ENCODE results near the gene PLXDC2.

PLXDC2 gene

GRCh38 chr10:20091698-20092097, 275.5 kb downstream of the PLXDC2 start:
- no peaks in the 10 kb centered on the region for H3K27me3 ChIP-seq (replicated peaks)
- H3K36me3 ChIP-seq (replicated peaks), result no peaks in the 10 kb centered on the region
- TF ChIP-seq CTCF (IDR thresholded peaks at IDR 0.05; ENCODE audit: low read depth, low read length, missing control alignments), result no peak
- no peak for DNase-seq
- H3K27ac ChIP-seq, result no peak overlapping the region
- in situ Hi-C loops (cut with HindIII; ENCODE audit: low pct_ligation_motif_present, low sequenced_read_pairs), result no loop called here
- no peak overlapping the region for H3K4me3 ChIP-seq (ENCODE audit: low read depth, low read length)

GRCh38 chr10:20093600-20093999, 277.4 kb downstream of the PLXDC2 start:
- Histone ChIP-seq H3K36me3 (replicated peaks) (no peaks in the 10 kb centered on the region), H3K4me3 (ENCODE audit: low read depth, low read length) (no peak overlapping the region), H3K27ac (no peak overlapping the region), H3K27me3 (replicated peaks) (no peaks in the 10 kb centered on the region)
- no peak for DNase-seq
- no peak for TF ChIP-seq CTCF (IDR thresholded peaks at IDR 0.05; ENCODE audit: low read depth, low read length, missing control alignments)
- in situ Hi-C loops (cut with HindIII; ENCODE audit: low pct_ligation_motif_present, low sequenced_read_pairs), result no loop called here

DNA sequence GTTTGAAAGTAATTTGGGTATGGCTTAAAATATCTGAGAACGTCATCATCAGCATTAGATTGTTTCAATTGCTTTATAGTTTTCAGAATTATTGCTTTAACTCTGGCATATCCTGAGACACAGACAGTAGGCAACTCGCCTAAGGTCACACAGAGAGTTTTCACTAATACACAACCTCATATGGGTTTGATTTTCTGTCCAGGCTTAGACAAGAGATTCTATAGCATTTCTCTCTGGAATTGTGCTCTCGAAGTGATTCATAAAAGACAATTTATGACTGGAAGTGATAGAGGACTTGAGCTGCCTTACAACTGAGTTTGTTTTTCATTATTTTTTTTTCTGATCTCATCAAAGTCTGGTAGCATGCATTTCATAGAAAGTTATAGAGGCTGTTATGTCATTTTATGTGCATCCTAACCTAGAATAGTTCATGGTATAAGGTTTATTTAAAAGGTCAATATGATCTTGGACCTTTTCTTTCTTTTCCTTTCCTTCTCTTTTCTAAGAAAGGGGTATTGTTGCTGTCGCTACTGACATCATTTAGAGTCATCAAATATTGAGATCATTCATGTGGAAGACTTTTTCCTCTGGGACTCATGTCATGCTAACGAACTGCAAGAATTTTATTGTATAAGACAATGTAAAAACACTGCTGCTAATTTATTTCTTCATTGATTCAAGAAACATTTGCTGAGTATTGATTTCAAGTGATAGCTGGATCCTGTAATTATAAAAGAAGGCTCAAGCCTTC, 278.2 kb downstream of the PLXDC2 start:
- DNase-seq, result no peak
- H3K27me3 ChIP-seq (replicated peaks), result no peaks in the 10 kb centered on the region
- in situ Hi-C loops (cut with HindIII; ENCODE audit: low pct_ligation_motif_present, low sequenced_read_pairs), result no loop called here
- H3K27ac ChIP-seq, result no peak overlapping the region
- H3K36me3 ChIP-seq (replicated peaks), result no peaks in the 10 kb centered on the region
- H3K4me3 ChIP-seq (ENCODE audit: low read depth, low read length), result no peak overlapping the region
- TF ChIP-seq CTCF (IDR thresholded peaks at IDR 0.05; ENCODE audit: low read depth, low read length, missing control alignments), result no peak

GRCh38 chr10:20100171-20100570, 283.9 kb downstream of the PLXDC2 start:
- DNase-seq, result peak; percentile 23
- Histone ChIP-seq H3K27me3 (replicated peaks) (no peaks in the 10 kb centered on the region), H3K27ac (peak overlapping the region; percentile 51)

DNA sequence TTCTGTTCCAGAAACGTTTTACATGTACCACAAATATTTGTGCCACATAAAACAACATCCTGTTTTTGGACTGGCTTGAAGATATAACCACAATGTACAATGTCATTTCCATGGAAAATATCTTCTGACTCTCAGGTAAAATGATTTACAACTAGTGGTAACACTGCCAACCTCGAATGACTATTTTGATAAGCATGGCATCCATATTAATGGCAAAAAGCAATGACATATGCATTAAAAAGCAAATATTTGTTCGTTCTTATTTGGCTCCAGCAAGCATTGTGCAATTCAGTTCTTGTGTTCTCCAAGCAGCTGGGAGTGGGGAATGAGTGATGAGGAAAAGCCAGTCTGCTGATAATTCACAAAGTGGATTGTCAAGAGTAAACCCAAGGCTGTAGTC, 289.0 kb downstream of the PLXDC2 start:
- Histone ChIP-seq H3K4me3 (ENCODE audit: low read depth, low read length) (no peak overlapping the region), H3K27me3 (replicated peaks) (no peaks in the 10 kb centered on the region), H3K36me3 (replicated peaks) (no peaks in the 10 kb centered on the region), H3K27ac (peak overlapping the region; percentile 31)
- no peak for DNase-seq
- in situ Hi-C loops (cut with HindIII; ENCODE audit: low pct_ligation_motif_present, low sequenced_read_pairs), result no loop called here
- no peak for TF ChIP-seq CTCF (IDR thresholded peaks at IDR 0.05; ENCODE audit: low read depth, low read length, missing control alignments)

More at GRCh38 chr10:20100171-20100570, 283.9 kb downstream of the PLXDC2 start:
- in situ Hi-C loops (cut with HindIII; ENCODE audit: low pct_ligation_motif_present, low sequenced_read_pairs), result no loop called here
- H3K4me3 ChIP-seq (ENCODE audit: low read depth, low read length), result no peak overlapping the region
- no peak for TF ChIP-seq CTCF (IDR thresholded peaks at IDR 0.05; ENCODE audit: low read depth, low read length, missing control alignments)
- H3K36me3 ChIP-seq (replicated peaks), result no peaks in the 10 kb centered on the region

- H3K4me3 ChIP-seq (ENCODE audit: low read depth, low read length), result no peak overlapping the region
- TF ChIP-seq CTCF (IDR thresholded peaks at IDR 0.05; ENCODE audit: low read depth, low read length, missing control alignments), result no peak
- peak; percentile 48 for DNase-seq
- H3K36me3 ChIP-seq (replicated peaks), result no peaks in the 10 kb centered on the region
- in situ Hi-C loops (cut with HindIII; ENCODE audit: low pct_ligation_motif_present, low sequenced_read_pairs), result no loop called here
- H3K27ac ChIP-seq, result peak overlapping the region; percentile 68
- H3K27me3 ChIP-seq (replicated peaks), result no peaks in the 10 kb centered on the region
Measured at GRCh38 chr10:20105931-20106330, 289.7 kb downstream of the PLXDC2 start.
